AG09319 (cell line): Measurements from ENCODE around the gene MPPED2.

Experiments used
- DNase-seq: peaks from one replicate; pipeline ENCODE4 v3.0.0-alpha.2; 2010; ENCODE audit warnings: low read depth; ENCODE audit errors: extremely low read depth
- TF ChIP-seq, protein P1 (sequence below): IDR thresholded peaks from 2 replicates; pipeline ENCODE4 v1.5.1; 2011; ENCODE audit warnings: low read depth, mild to moderate bottlenecking, inconsistent platforms, low read length, moderate library complexity

MPPED2 gene

GRCh38 chr11:30578406-30578805 lies 7.7 kb downstream of the MPPED2 start:
- TF ChIP-seq, protein P1, sequence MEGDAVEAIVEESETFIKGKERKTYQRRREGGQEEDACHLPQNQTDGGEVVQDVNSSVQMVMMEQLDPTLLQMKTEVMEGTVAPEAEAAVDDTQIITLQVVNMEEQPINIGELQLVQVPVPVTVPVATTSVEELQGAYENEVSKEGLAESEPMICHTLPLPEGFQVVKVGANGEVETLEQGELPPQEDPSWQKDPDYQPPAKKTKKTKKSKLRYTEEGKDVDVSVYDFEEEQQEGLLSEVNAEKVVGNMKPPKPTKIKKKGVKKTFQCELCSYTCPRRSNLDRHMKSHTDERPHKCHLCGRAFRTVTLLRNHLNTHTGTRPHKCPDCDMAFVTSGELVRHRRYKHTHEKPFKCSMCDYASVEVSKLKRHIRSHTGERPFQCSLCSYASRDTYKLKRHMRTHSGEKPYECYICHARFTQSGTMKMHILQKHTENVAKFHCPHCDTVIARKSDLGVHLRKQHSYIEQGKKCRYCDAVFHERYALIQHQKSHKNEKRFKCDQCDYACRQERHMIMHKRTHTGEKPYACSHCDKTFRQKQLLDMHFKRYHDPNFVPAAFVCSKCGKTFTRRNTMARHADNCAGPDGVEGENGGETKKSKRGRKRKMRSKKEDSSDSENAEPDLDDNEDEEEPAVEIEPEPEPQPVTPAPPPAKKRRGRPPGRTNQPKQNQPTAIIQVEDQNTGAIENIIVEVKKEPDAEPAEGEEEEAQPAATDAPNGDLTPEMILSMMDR, result no peak
- no peak for DNase-seq

GRCh38 chr11:30573951-30574350 lies 12.2 kb downstream of the MPPED2 start:
- DNase-seq, result no peak
- TF ChIP-seq, protein P1, result no peak

DNA sequence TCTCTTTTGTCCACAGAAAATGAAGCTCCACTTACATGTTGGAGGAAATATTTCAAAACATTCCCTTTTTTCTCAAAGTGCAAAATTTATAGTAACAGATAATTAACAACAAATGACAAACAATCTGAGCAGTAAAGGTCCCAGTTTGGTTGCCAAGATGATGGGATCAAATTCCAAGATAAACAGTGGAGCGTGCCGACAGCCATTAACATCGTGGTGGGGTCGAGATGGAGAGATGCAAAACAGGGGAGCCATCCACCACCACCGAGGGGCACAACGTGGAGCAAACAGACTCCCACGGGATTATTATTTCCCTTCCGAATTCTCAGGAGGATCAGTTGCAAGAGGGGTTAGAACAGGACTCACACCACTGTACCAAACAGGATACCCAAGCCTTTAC lies 17.2 kb downstream of the MPPED2 start:
- TF ChIP-seq, protein P1, result no peak

GRCh38 chr11:30567644-30568043 lies 18.5 kb downstream of the MPPED2 start:
- TF ChIP-seq, protein P1, result no peak

More for the DNA sequence above, 17.2 kb downstream of the MPPED2 start:
- no peak for DNase-seq

GRCh38 chr11:30567120-30567519 lies 19.0 kb downstream of the MPPED2 start:
- TF ChIP-seq, protein P1, result no peak
- DNase-seq, result no peak

More at GRCh38 chr11:30567644-30568043, 18.5 kb downstream of the MPPED2 start:
- no peak for DNase-seq

- TF ChIP-seq, protein P1, result no peak
- DNase-seq, result no peak
These were observed 19.7 kb downstream of the MPPED2 start for GRCh38 chr11:30566482-30566881.

DNA sequence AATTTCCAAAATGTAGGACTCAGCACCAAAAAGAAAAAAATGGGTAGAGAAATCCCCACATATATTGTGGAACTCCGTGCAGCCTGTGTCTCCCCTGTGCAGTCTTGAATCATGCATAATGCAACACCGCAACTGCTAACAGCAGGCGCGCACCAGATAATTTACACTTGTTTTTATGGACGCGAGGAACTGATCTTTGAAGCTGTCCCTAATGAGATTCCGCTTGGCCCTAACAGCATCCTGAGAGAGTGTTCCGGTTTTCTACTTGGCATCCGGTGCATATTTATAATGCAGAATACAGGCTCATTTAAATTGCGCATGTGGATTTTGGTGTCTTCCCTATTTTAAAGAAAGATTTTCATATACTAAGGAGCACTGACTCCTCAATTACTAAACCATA lies 21.1 kb downstream of the MPPED2 start:
- TF ChIP-seq, protein P1, result no peak
- no peak for DNase-seq
